Neural progenitor cell (in vitro differentiated cells): ENCODE data around the gene CFAP74. TPM values are rescaled to one million over a fixed set of nuclear protein-coding genes. Genes with fewer than 3 reads are reported as not detected.

ENCODE experiments used
- DNase-seq: peaks from one replicate; pipeline ENCODE4 v3.0.0-alpha.2; 2016; ENCODE audit warnings: low spot score
- H2AFZ ChIP-seq: fragments of 200-600 bp; sonication (generic); replicated peaks from 2 replicates; pipeline ENCODE4 v1.6.1; 2016; ENCODE audit warnings: antibody characterized with exemption
- H3F3A ChIP-seq: fragments of 200-600 bp; sonication (generic); 2 replicates; pipeline ENCODE4 v1.6.1; 2016; ENCODE audit warnings: antibody characterized with exemption, low read depth
- H3K27ac ChIP-seq: fragments of 200-600 bp; sonication (generic); 2 replicates; pipeline ENCODE4 v1.5.1; 2016; ENCODE audit warnings: mild to moderate bottlenecking
- H3K27me3 ChIP-seq: fragments of 200-600 bp; sonication (generic); 2 replicates; pipeline ENCODE4 v1.6.1; 2016; ENCODE audit warnings: mild to moderate bottlenecking, moderate library complexity
- H3K36me3 ChIP-seq: fragments of 200-600 bp; sonication (generic); 2 replicates; pipeline ENCODE4 v1.5.1; 2016
- H3K4me1 ChIP-seq: fragments of 200-600 bp; sonication (generic); 2 replicates; pipeline ENCODE4 v1.6.1; 2016; ENCODE audit warnings: mixed run types
- H3K4me2 ChIP-seq: fragments of 200-600 bp; sonication (generic); 2 replicates; pipeline ENCODE4 v1.6.1; 2016
- H3K4me3 ChIP-seq: fragments of 200-600 bp; sonication (generic); 2 replicates; pipeline ENCODE4 v1.5.1; 2016
- H3K79me2 ChIP-seq: fragments of 200-600 bp; sonication (generic); 2 replicates; pipeline ENCODE4 v1.6.1; 2016; ENCODE audit warnings: low read depth
- H3K9ac ChIP-seq: fragments of 200-600 bp; sonication (generic); 2 replicates; pipeline ENCODE4 v1.6.1; 2016
- H3K9me3 ChIP-seq: fragments of 200-600 bp; sonication (generic); 2 replicates; pipeline ENCODE4 v1.5.1; 2016; ENCODE audit warnings: low read depth
- H4K20me1 ChIP-seq: fragments of 200-600 bp; sonication (generic); 2 replicates; pipeline ENCODE4 v1.6.1; 2016; ENCODE audit warnings: low read depth
- H3K27ac Mint-ChIP-seq: 3 replicates; pipeline ENCODE4 v1.8.0; 2021; ENCODE audit warnings: mixed read lengths
- H3K27me3 Mint-ChIP-seq: 2 replicates; pipeline ENCODE4 v1.8.0; 2022; ENCODE audit warnings: low read depth, mild to moderate bottlenecking, inconsistent platforms, moderate library complexity, mixed read lengths; ENCODE audit not compliant: insufficient read depth
- H3K36me3 Mint-ChIP-seq: 3 replicates; pipeline ENCODE4 v1.8.0; 2021; ENCODE audit warnings: mixed read lengths
- H3K4me1 Mint-ChIP-seq: 3 replicates; pipeline ENCODE4 v1.8.0; 2021; ENCODE audit warnings: mixed read lengths
- H3K4me3 Mint-ChIP-seq: 3 replicates; pipeline ENCODE4 v1.8.0; 2021; ENCODE audit warnings: mild to moderate bottlenecking, moderate library complexity, mixed read lengths
- H3K9me3 Mint-ChIP-seq: 3 replicates; pipeline ENCODE4 v1.8.0; 2020; ENCODE audit warnings: mixed read lengths
- CTCF ChIP-seq: fragments of 200-600 bp; sonication (generic); IDR thresholded peaks from 2 replicates; pipeline ENCODE4 v1.5.1; 2017; ENCODE audit warnings: antibody characterized with exemption, mild to moderate bottlenecking
- EZH2 ChIP-seq: fragments of 200-600 bp; sonication (generic); IDR thresholded peaks from 2 replicates; pipeline ENCODE4 v1.6.1; 2017; ENCODE audit warnings: antibody characterized with exemption, mild to moderate bottlenecking, moderate library complexity
- EZH2phosphoT487 ChIP-seq: fragments of 200-600 bp; sonication (generic); IDR thresholded peaks from 2 replicates; pipeline ENCODE4 v1.6.1; 2017; ENCODE audit warnings: antibody characterized with exemption
- total RNA-seq: library from RNA; depleted of rRNA; stranded (reverse); fragments of >200 nt; gene quantifications from 2 replicates; pipeline ENCODE4 v1.2.3, GENCODE V29; 2015; ENCODE audit warnings: low replicate concordance

Gene CFAP74
- total RNA-seq, 1 donor from 2014 or later: not detected

- Histone ChIP-seq H3K9ac (peak within 1 kb of the TSS; percentile 51), H2AFZ (peak within 1 kb of the TSS; percentile 81), H3K79me2 (peaks cover 42% of the 10 kb centered on the region), H3K36me3 (no peaks in the 10 kb centered on the region), H3K9me3 (no peaks in the 10 kb centered on the region), H3K4me3 (peak within 1 kb of the TSS; percentile 97), H3K27me3 (peaks cover 52% of the 10 kb centered on the region), H3K4me2 (peak within 1 kb of the TSS; percentile 94), H3K27ac (peak within 1 kb of the TSS; percentile 70), H3F3A (peaks cover 21% of the 10 kb centered on the region), H4K20me1 (peaks cover 38% of the 10 kb centered on the region), H3K4me1 (peaks cover 18% of the 10 kb centered on the region)
- H3K9me3 Mint-ChIP-seq: no peaks in the 10 kb centered on the region
- H3K4me3 Mint-ChIP-seq: peak within 1 kb of the TSS; percentile 86
- no peak for TF ChIP-seq EZH2phosphoT487
- TF ChIP-seq EZH2: no peak
- TF ChIP-seq CTCF: no peak
- peak; percentile 97 for DNase-seq
- H3K27me3 Mint-ChIP-seq: peaks cover 47% of the 10 kb centered on the region
- peaks cover 14% of the 10 kb centered on the region for H3K4me1 Mint-ChIP-seq
- no peaks in the 10 kb centered on the region for H3K36me3 Mint-ChIP-seq
- H3K27ac Mint-ChIP-seq: no peak within 1 kb of the TSS
Observed at GRCh38 chr1:2049718-2050431, 46.3 kb upstream of the CFAP74 start, which contains the start of gene PRKCZ. Gene PRKCZ, plus strand, starts transcription at chr1:2050411. Its CDS starts 220 bp downstream, at chr1:2050631.

GRCh38 chr1:2049225-2049717, 45.7 kb upstream of the CFAP74 start:
- DNase-seq: peak; percentile 90
- peaks cover 34% of the 10 kb centered on the region for H4K20me1 ChIP-seq
- no peaks in the 10 kb centered on the region for H3K9me3 ChIP-seq
- peaks cover 21% of the 10 kb centered on the region for H3F3A ChIP-seq
- TF ChIP-seq EZH2 (no peak), CTCF (peak; percentile 54)
- H3K9ac ChIP-seq: no peak overlapping the region
- H3K4me2 ChIP-seq: peak overlapping the region; percentile 82
- peak overlapping the region; percentile 97 for H3K4me3 ChIP-seq
- H2AFZ ChIP-seq: peak overlapping the region; percentile 81
- H3K4me1 ChIP-seq: peaks cover 21% of the 10 kb centered on the region
- Mint-ChIP-seq H3K36me3 (no peaks in the 10 kb centered on the region), H3K4me3 (peak overlapping the region; percentile 86), H3K9me3 (no peaks in the 10 kb centered on the region), H3K27me3 (peaks cover 47% of the 10 kb centered on the region), H3K4me1 (peaks cover 14% of the 10 kb centered on the region), H3K27ac (no peak overlapping the region)
- H3K79me2 ChIP-seq: peaks cover 37% of the 10 kb centered on the region
- no peak overlapping the region for H3K27ac ChIP-seq
- peaks cover 57% of the 10 kb centered on the region for H3K27me3 ChIP-seq
- H3K36me3 ChIP-seq: no peaks in the 10 kb centered on the region

- H3K79me2 ChIP-seq: peaks cover 25% of the 10 kb centered on the region
- H3K27ac ChIP-seq: no peak overlapping the region
- peaks cover 21% of the 10 kb centered on the region for H3K4me1 ChIP-seq
- H3K9me3 ChIP-seq: no peaks in the 10 kb centered on the region
- no peaks in the 10 kb centered on the region for H3K36me3 Mint-ChIP-seq
- peaks cover 22% of the 10 kb centered on the region for H4K20me1 ChIP-seq
- peaks cover 16% of the 10 kb centered on the region for H3K4me1 Mint-ChIP-seq
- TF ChIP-seq CTCF: no peak
- TF ChIP-seq EZH2phosphoT487: no peak
- no peak for TF ChIP-seq EZH2
- H3K27me3 ChIP-seq: peaks cover 66% of the 10 kb centered on the region
- no peak overlapping the region for H3K9ac ChIP-seq
- no peaks in the 10 kb centered on the region for H3K36me3 ChIP-seq
- peak overlapping the region; percentile 52 for H3K4me3 Mint-ChIP-seq
- H3K27me3 Mint-ChIP-seq: peaks cover 46% of the 10 kb centered on the region
- H3K27ac Mint-ChIP-seq: no peak overlapping the region
- no peak overlapping the region for H3K4me3 ChIP-seq
- no peak for DNase-seq
- no peak overlapping the region for H2AFZ ChIP-seq
- H3K9me3 Mint-ChIP-seq: no peaks in the 10 kb centered on the region
- peak overlapping the region; percentile 51 for H3K4me2 ChIP-seq
- peaks cover 21% of the 10 kb centered on the region for H3F3A ChIP-seq
Observed at GRCh38 chr1:2047749-2048729, 44.5 kb upstream of the CFAP74 start.
